ENCODE data around the gene ARHGDIA.
A peak's percentile ranks its signal among the peaks of the same experiment; 100 is the strongest.
"Not testable (repeated sequence)": the region's sequence is repeated elsewhere in the genome, so short reads cannot be mapped to it uniquely, and the experiment has no call there.

The ARHGDIA gene

DNA sequence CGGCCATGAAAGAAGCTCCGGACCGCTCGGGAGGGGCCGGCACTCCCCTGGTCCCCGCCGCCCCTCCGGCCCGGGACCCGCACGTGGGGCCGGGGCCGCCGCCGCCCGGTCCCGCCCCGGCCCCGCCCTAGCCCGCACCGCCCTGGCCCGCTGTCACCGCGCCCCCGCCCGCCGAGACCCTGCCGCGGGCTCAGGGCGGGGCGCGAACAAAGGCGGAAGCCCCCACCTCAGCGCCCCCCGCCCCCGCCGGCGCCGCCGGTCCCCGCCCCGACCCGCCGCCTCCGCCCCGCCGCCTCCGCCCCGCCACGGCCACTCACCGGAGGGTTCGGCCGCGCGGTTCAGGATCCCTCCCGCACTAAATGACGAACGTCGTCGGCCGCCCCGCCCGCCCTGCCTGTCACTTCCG is at the start of gene ARHGDIA:
Gene ARHGDIA, minus strand, starts transcription at position 357 of the 406 bp plus-strand sequence. CDS start 1,407 bp downstream, outside the sequence.
- Mint-ChIP-seq H3K9me3 (no peaks in the 10 kb centered on the region), H3K27me3 (no peaks in the 10 kb centered on the region), H3K27ac (peak within 1 kb of the TSS; percentile 95), H3K36me3 (ENCODE audit: low read depth) (peaks cover 15% of the 10 kb centered on the region), H3K4me3 (peak within 1 kb of the TSS; percentile 89), H3K4me1 (peaks cover 56% of the 10 kb centered on the region)
- ATAC-seq (peak; percentile 39), DNase-seq (no peak)

DNA sequence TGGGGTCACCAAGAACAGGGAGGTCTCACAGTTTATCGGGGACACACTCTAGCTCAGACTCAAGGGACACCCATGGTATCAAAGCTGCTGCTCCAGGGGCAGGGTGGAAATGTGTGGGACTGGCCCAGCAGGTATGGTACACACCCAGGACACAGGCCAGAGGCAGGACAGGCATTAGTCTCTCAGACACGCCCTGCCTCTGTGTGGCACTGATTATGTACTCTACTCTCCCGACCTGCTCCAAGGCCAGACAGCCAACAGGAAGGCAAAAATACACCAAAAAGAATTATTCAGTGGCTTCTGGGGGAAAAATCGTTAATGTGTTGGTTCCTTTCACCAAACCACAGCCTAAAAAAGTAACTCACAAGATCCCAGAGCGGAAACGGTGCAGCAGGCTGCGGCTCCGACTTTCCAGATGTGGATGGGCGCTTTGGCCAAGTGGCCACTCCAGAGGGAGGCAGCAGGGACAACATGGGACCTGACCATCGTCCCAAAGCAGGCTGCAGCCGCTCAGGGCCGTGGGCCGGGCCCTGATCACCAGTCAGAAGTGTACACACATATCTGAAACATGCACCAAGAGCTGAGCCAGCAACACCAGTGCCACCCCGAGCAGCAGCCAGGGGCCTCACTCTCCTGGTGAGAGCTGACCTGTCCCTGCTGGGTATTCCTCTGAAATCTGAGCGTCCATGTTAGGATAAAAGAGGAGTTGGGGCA is 47.9 kb upstream of the ARHGDIA start:
- Mint-ChIP-seq H3K4me1 (peaks cover 20% of the 10 kb centered on the region), H3K9me3 (no peaks in the 10 kb centered on the region), H3K4me3 (no peak overlapping the region), H3K27me3 (no peaks in the 10 kb centered on the region), H3K36me3 (ENCODE audit: low read depth) (peaks cover 11% of the 10 kb centered on the region), H3K27ac (no peak overlapping the region)
- DNase-seq (no peak), ATAC-seq (no peak)

DNA sequence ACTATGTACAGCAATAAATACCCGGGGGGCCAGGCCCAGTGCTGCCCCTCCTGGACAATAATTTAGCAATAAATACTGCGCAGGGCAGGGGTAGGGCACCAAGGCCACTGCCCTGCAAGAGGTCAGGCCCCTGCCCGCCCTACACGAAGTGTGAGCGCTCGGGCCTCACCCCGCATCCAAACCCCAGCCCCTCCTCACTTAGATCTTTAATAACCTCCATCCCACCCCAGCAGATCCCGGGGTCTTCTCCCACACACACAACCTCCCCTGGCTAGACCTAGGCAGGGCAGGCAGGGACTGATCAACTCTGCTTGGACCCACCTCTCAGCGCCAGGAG is 47.2 kb upstream of the ARHGDIA start:
- ATAC-seq, result peak; percentile 11
- H3K4me1 Mint-ChIP-seq, result peaks cover 20% of the 10 kb centered on the region
- H3K27me3 Mint-ChIP-seq, result not testable (repeated sequence)

GRCh38 chr17:81917565-81918332 is 46.6 kb upstream of the ARHGDIA start, which contains the start of gene SIRT7:
TSS of gene SIRT7 (minus strand) at chr17:81918176. CDS start at chr17:81918131, 45 bp downstream.
- H3K9me3 Mint-ChIP-seq, result no peaks in the 10 kb centered on the region
- H3K27ac Mint-ChIP-seq, result peak within 1 kb of the TSS; percentile 69
- DNase-seq, result peak; percentile 83
- H3K4me3 Mint-ChIP-seq, result peak within 1 kb of the TSS; percentile 77
- H3K36me3 Mint-ChIP-seq (ENCODE audit: low read depth), result peaks cover 17% of the 10 kb centered on the region
- peak; percentile 75 for ATAC-seq
- H3K27me3 Mint-ChIP-seq, result no peaks in the 10 kb centered on the region
- H3K4me1 Mint-ChIP-seq, result peaks cover 20% of the 10 kb centered on the region

More for the DNA sequence above, 47.2 kb upstream of the ARHGDIA start:
- Mint-ChIP-seq H3K4me3 (peak overlapping the region; percentile 77), H3K36me3 (ENCODE audit: low read depth) (peaks cover 11% of the 10 kb centered on the region), H3K27ac (peak overlapping the region; percentile 67)
- H3K9me3 Mint-ChIP-seq, DNase-seq: not testable (repeated sequence)

DNA sequence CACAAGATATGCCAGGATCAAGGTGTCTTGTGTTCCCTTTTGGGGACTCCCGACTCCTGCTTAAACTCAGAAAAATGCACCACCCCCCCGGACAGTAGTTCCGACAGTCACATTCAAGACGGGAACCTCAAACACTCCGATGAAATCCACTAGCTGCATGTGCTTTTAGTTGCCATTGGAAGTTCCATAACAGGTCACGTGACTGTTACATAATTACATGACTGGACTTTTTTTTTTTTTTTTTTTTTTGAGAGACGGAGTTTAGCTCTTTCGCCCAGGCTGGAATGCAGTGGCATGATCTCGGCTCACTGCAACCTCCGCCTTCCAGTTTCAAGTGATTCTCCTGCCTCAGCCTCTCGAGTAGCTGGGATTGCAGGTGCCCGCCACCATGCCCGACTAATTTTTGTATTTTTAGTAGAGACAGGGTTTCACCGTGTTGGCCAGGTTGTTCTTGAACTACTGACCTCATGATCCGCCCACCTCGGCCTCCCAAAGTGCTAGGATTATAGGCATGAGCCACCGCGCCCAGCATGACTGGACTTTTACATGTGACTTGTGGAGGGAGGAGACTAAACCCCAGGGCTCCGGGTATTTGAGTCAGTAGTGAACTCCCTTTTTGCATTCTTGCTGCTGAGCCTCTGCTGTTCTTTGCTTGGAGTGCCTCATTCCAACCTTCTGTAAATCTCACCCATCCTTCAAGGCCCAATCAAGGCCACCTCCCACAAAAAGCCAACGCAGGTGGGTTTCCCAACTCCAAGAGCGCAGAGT is 45.3 kb upstream of the ARHGDIA start:
- Mint-ChIP-seq H3K4me3 (peak overlapping the region; percentile 77), H3K36me3 (ENCODE audit: low read depth) (peaks cover 18% of the 10 kb centered on the region), H3K27me3 (no peaks in the 10 kb centered on the region), H3K27ac (peak overlapping the region; percentile 69), H3K9me3 (no peaks in the 10 kb centered on the region), H3K4me1 (peaks cover 22% of the 10 kb centered on the region)
- no peak for ATAC-seq
- DNase-seq, result no peak

DNA sequence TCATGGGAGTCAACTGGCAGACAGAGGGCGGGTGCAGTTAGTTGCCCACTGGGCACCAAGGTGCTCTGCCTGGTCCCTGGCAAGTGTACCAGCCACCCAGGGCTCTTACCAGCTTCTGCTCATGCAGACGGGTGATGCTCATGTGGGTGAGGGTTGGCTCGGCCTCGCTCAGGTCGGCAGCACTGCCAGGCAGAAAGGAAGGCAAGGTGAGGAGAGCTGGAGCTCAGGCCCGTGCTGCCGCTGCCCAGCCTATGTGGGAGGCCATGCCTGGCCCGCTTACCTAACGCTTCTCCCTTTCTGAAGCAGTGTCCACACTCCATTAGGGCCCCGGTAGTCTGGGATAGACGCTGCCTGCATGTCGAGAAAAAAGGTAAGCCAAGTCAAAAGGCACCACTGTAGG is 44.2 kb upstream of the ARHGDIA start:
- no peak overlapping the region for H3K27ac Mint-ChIP-seq
- H3K4me1 Mint-ChIP-seq, result peaks cover 22% of the 10 kb centered on the region
- no peak for DNase-seq
- ATAC-seq, result no peak
- no peak overlapping the region for H3K4me3 Mint-ChIP-seq
- H3K9me3 Mint-ChIP-seq, result no peaks in the 10 kb centered on the region
- H3K36me3 Mint-ChIP-seq (ENCODE audit: low read depth), result peaks cover 16% of the 10 kb centered on the region
- H3K27me3 Mint-ChIP-seq, result no peaks in the 10 kb centered on the region

DNA sequence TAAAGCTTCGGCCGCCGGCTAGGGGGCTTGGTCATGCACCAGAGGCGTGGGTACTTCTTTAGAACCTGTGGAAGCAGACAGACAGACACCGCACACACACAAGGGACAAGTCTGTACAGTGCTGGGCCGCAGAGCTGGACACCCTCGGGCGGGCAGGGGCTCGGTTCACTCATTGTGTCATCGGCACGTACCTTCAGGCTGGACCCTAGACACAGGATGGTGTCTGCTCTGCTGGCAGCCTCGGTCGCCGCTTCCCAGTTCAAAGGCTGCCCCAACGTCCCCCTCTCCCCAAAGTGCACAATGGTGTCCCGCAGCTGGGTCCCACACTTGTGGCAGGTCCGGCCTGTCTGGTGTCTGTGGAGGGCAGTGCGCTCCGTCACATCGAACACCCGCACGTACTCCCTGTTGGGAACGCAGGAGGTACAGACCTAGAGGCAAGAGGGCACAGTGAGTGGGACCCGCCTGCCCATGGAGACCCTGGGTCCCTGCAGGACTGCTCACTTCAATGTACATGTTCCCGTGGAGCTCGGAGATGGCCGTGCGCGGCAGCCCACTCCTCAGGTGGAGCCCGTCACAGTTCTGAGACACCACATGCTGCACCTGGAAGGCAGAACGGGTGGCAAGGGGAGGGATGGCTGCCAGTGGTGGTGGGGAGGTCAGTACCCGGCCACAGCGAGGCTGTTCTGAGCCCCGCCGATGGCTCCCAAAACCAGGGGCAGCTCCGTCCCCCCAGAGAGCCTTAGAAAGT is 43.1 kb upstream of the ARHGDIA start:
- H3K36me3 Mint-ChIP-seq (ENCODE audit: low read depth), result peaks cover 16% of the 10 kb centered on the region
- ATAC-seq (no peak), DNase-seq (no peak)
- no peaks in the 10 kb centered on the region for H3K9me3 Mint-ChIP-seq
- H3K4me1 Mint-ChIP-seq, result peaks cover 22% of the 10 kb centered on the region
- no peaks in the 10 kb centered on the region for H3K27me3 Mint-ChIP-seq
- no peak overlapping the region for H3K27ac Mint-ChIP-seq
- no peak overlapping the region for H3K4me3 Mint-ChIP-seq

DNA sequence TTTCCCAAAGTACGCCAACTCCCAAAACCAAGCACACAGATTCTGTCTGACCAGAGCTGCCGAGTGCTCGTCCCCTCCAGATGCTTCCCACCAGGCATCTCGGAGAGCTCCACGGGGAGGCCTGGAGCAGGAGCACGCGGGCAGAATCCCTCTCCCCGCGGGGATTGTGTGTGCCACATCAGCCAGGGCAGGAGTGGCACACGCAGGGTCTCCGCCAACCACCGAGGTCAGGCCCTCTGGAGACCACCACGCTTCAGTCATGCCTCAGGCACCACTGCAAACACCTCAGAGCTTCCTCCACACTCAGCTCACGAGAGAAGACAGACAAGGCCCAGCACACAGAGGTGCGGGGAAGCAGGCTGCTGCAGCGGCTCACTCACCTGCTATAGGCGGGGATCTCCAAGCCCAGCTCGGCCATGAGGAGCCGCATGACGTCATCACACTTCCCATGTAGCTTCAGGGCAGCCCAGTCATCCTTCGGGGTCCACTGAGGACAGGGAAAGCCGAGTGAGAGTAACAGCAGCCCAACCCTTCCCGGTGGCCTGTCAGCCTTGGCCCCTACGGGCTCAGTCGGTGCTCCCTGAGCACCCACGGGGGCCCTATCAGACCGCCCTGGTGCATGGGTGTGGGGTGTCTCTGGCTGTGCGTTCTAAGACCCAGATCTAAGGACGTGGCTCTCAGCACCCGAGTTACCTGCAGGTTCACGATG is 42.4 kb upstream of the ARHGDIA start:
- H3K27ac Mint-ChIP-seq, result no peak overlapping the region

DNA sequence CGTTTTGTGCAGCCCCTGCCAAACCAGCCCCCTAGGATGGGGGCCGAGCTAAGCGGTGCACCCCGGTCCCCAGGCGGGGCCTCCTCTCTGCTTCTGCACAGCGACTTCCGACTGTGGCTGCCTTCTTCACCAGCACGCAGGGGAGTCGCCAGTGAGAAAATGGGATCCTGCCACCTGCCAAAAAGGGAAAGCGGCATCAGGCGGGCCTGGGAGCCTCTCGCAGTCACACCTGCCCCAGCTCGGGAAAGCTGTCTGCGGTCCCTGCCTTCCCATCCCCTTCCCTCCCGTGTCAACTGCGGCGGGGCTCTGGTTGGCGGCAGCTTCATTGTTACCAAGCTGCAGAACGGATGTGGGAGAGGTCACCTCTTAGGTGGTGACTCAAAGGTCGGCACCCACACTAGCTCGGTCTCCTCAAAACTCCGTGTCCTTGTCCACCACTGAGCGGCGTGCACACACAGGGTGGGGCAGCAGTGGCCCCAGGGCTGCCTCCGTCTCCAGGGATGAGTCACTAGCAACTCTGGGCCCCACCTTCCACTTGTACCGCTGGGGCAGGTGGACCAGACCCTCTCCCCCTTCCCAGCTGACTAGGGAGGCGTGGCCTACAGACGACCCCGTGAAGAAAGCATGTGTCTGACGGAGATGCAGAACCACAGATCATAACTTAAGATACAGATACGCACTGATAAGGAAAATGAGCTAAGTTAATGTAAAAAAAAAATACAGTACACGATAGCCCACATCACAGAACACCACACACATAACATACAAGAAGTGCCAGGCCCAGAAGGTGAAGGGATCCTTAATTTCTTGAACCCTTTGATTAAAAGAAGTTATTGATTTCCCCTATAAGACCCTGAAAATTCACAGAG is 41.5 kb upstream of the ARHGDIA start:
- Mint-ChIP-seq H3K9me3 (no peaks in the 10 kb centered on the region), H3K27me3 (no peaks in the 10 kb centered on the region), H3K36me3 (ENCODE audit: low read depth) (peaks cover 18% of the 10 kb centered on the region), H3K27ac (no peak overlapping the region), H3K4me1 (peaks cover 15% of the 10 kb centered on the region), H3K4me3 (peak overlapping the region; percentile 36)
- DNase-seq, result no peak
- ATAC-seq, result no peak

More for the DNA sequence above, 42.4 kb upstream of the ARHGDIA start:
- Mint-ChIP-seq H3K4me1 (peaks cover 20% of the 10 kb centered on the region), H3K27me3 (no peaks in the 10 kb centered on the region), H3K4me3 (no peak overlapping the region), H3K9me3 (no peaks in the 10 kb centered on the region), H3K36me3 (ENCODE audit: low read depth) (peaks cover 16% of the 10 kb centered on the region)
- DNase-seq (no peak), ATAC-seq (no peak)

DNA sequence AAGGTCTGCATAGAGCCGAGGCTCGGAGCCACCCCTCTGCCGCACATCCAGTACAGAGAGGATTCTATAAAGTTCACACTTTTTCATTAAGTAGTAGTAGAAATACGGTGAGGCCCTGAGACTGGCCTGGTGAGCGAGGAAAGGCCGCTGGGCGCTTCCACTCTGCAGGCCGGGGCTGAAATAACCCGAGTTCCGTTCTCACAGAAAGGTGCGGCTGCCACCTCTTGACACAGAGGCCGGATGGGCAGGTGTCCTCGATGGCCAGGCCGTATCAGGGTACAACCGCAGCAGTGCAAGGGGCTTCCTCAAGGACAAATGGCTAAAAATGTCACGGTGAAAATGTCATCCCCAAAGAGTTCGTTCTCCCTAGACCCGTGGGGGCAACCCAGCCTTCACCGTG is 40.8 kb upstream of the ARHGDIA start:
- peaks cover 11% of the 10 kb centered on the region for H3K4me1 Mint-ChIP-seq
- no peaks in the 10 kb centered on the region for H3K27me3 Mint-ChIP-seq
- DNase-seq, result no peak
- ATAC-seq, result no peak
- no peak overlapping the region for H3K27ac Mint-ChIP-seq
- peak overlapping the region; percentile 36 for H3K4me3 Mint-ChIP-seq
- peaks cover 18% of the 10 kb centered on the region for H3K36me3 Mint-ChIP-seq (ENCODE audit: low read depth)
- H3K9me3 Mint-ChIP-seq, result no peaks in the 10 kb centered on the region

DNA sequence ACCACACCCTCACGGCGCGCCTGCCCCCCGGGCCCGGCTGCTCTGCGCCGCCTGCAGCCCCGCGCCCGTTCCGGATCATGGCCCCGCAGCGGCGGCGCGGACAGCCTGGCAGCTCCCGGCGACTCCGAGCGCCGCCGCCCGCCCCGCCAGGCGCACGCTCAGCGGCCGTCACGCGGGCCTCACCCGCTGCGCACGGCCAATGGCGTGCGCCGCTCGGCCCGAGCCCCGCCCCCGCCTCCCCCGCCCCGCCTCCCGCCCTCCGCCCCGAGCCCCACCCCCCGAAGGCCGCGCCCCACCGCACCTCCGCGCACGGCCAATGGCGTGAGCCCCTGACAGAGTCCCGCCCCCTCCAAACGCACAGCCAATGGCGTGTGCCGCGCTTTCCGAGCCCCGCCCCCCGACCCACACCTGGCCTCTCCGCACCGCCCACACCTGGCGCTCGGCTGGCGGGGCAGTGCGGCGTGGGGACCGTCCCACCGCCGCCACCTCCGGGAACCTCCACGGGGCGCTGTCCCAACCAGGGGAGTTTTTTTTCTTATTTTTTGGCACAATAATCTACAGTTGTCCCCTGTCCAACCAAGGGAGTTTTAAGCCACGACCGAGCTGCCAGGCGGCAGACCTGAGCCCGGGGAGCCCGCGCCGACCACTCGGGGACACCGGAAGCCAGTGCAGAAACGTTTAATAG is 40.3 kb upstream of the ARHGDIA start, which contains the start of gene PCYT2:
Gene PCYT2, minus strand, starts transcription at position 123 of the 685 bp plus-strand sequence. Its CDS starts 44 bp downstream, at position 79.
- peak within 1 kb of the TSS; percentile 81 for H3K4me3 Mint-ChIP-seq
- H3K36me3 Mint-ChIP-seq (ENCODE audit: low read depth), result peaks cover 18% of the 10 kb centered on the region
- no peaks in the 10 kb centered on the region for H3K9me3 Mint-ChIP-seq
- ATAC-seq, result peak; percentile 90
- peaks cover 6% of the 10 kb centered on the region for H3K4me1 Mint-ChIP-seq
- H3K27ac Mint-ChIP-seq, result peak within 1 kb of the TSS; percentile 64
- no peaks in the 10 kb centered on the region for H3K27me3 Mint-ChIP-seq
- peak; percentile 94 for DNase-seq

- Mint-ChIP-seq H3K36me3 (ENCODE audit: low read depth) (peaks cover 17% of the 10 kb centered on the region), H3K27me3 (no peaks in the 10 kb centered on the region), H3K4me1 (peaks cover 4% of the 10 kb centered on the region), H3K27ac (peak overlapping the region; percentile 64), H3K9me3 (no peaks in the 10 kb centered on the region), H3K4me3 (peak overlapping the region; percentile 81)
- ATAC-seq, result peak; percentile 21
- no peak for DNase-seq
Measured at GRCh38 chr17:81910840-81911276, 39.7 kb upstream of the ARHGDIA start.

Measured in activated naive CD8-positive, alpha-beta T cell treated with anti-CD3 and anti-CD28 coated beads, Interleukin-2, amount 50 U/mL, for 24 hours (primary cell).